ENCODE measurements around the gene CLDN1.

CLDN1 gene

GRCh38 chr3:190321789-190322603 is at the start of gene CLDN1:
Gene CLDN1, minus strand, starts transcription at chr3:190322446. Its CDS starts 240 bp downstream, at chr3:190322206.
- peak; percentile 68 for DNase-seq

GRCh38 chr3:190371152-190371551 is 48.9 kb upstream of the CLDN1 start:
- no peak for DNase-seq

GRCh38 chr3:190370369-190370768 is 48.1 kb upstream of the CLDN1 start:
- no peak for DNase-seq

- DNase-seq, result no peak
Measured at GRCh38 chr3:190369668-190370295, 47.5 kb upstream of the CLDN1 start.

GRCh38 chr3:190368881-190369280 is 46.6 kb upstream of the CLDN1 start:
- no peak for DNase-seq

GRCh38 chr3:190366133-190366532 is 43.9 kb upstream of the CLDN1 start:
- no peak for DNase-seq

- DNase-seq, result no peak
Measured at GRCh38 chr3:190362258-190362657, 40.0 kb upstream of the CLDN1 start.

GRCh38 chr3:190361791-190362190 is 39.5 kb upstream of the CLDN1 start:
- no peak for DNase-seq

GRCh38 chr3:190360228-190360627 is 38.0 kb upstream of the CLDN1 start:
- DNase-seq, result no peak

GRCh38 chr3:190359813-190360212 is 37.6 kb upstream of the CLDN1 start:
- no peak for DNase-seq

- DNase-seq, result no peak
Measured at GRCh38 chr3:190357468-190357867, 35.2 kb upstream of the CLDN1 start.

GRCh38 chr3:190356246-190356645 is 34.0 kb upstream of the CLDN1 start:
- no peak for DNase-seq

GRCh38 chr3:190352861-190353457 is 30.7 kb upstream of the CLDN1 start:
- no peak for DNase-seq

GRCh38 chr3:190346541-190346940 is 24.3 kb upstream of the CLDN1 start:
- no peak for DNase-seq

GRCh38 chr3:190345878-190346277 is 23.6 kb upstream of the CLDN1 start:
- no peak for DNase-seq

- no peak for DNase-seq
Measured at GRCh38 chr3:190345027-190345821, 23.0 kb upstream of the CLDN1 start.

- DNase-seq, result no peak
Measured at GRCh38 chr3:190340071-190340470, 17.8 kb upstream of the CLDN1 start.

GRCh38 chr3:190339130-190339529 is 16.9 kb upstream of the CLDN1 start:
- no peak for DNase-seq

- no peak for DNase-seq
Measured at GRCh38 chr3:190338717-190339116, 16.5 kb upstream of the CLDN1 start.

- DNase-seq, result no peak
Measured at GRCh38 chr3:190337301-190337700, 15.1 kb upstream of the CLDN1 start.

GRCh38 chr3:190336516-190337189 is 14.4 kb upstream of the CLDN1 start:
- DNase-seq, result no peak

- DNase-seq, result no peak
Measured at GRCh38 chr3:190333961-190334360, 11.7 kb upstream of the CLDN1 start.
